GM23248 (cell line): ENCODE data around the gene SRC. TPM values are rescaled to one million over a fixed set of nuclear protein-coding genes. Genes with fewer than 3 reads are reported as not detected.

Source experiments
- DNase-seq: peaks from one replicate; pipeline ENCODE4 v3.0.0-alpha.2; 2015
- H2AFZ ChIP-seq: fragments of 200-600 bp; sonication (generic); 2 replicates; pipeline ENCODE4 v1.6.1; 2016; ENCODE audit warnings: antibody characterized with exemption
- H3F3A ChIP-seq: fragments of 200-600 bp; sonication (generic); 2 replicates; pipeline ENCODE4 v1.6.1; 2016; ENCODE audit warnings: mild to moderate bottlenecking, antibody characterized with exemption, mixed run types; ENCODE audit not compliant: insufficient read depth
- H3K27ac ChIP-seq: fragments of 200-600 bp; sonication (generic); 2 replicates; pipeline ENCODE4 v1.5.1; 2016; ENCODE audit warnings: mild to moderate bottlenecking
- H3K27me3 ChIP-seq: fragments of 200-600 bp; sonication (generic); replicated peaks from 2 replicates; pipeline ENCODE4 v1.6.1; 2016; ENCODE audit warnings: mild to moderate bottlenecking; ENCODE audit not compliant: insufficient read depth
- H3K36me3 ChIP-seq: fragments of 200-600 bp; sonication (generic); 2 replicates; pipeline ENCODE4 v1.6.1; 2016; ENCODE audit warnings: low read depth, mild to moderate bottlenecking
- H3K4me1 ChIP-seq: fragments of 200-600 bp; sonication (generic); 2 replicates; pipeline ENCODE4 v1.6.1; 2016; ENCODE audit warnings: mild to moderate bottlenecking; ENCODE audit not compliant: insufficient read depth
- H3K4me2 ChIP-seq: fragments of 200-600 bp; sonication (generic); one replicate; pipeline ENCODE4 v1.6.1; 2016; ENCODE audit warnings: mild to moderate bottlenecking; ENCODE audit not compliant: unreplicated experiment
- H3K4me3 ChIP-seq: fragments of 200-600 bp; sonication (generic); 2 replicates; pipeline ENCODE4 v1.5.1; 2016; ENCODE audit warnings: mild to moderate bottlenecking
- H3K79me2 ChIP-seq: fragments of 200-600 bp; sonication (generic); 2 replicates; pipeline ENCODE4 v1.6.1; 2016; ENCODE audit warnings: mild to moderate bottlenecking; ENCODE audit not compliant: insufficient read depth
- H3K9ac ChIP-seq: fragments of 200-600 bp; sonication (generic); 2 replicates; pipeline ENCODE4 v1.6.1; 2016; ENCODE audit warnings: mild to moderate bottlenecking
- H3K9me2 ChIP-seq: fragments of 200-600 bp; sonication (generic); 2 replicates; pipeline ENCODE4 v1.6.1; 2016; ENCODE audit warnings: mixed run types, mild to moderate bottlenecking, moderate library complexity; ENCODE audit not compliant: insufficient read depth
- H3K9me3 ChIP-seq: fragments of 200-600 bp; sonication (generic); one replicate; pipeline ENCODE4 v1.6.1; 2017; ENCODE audit warnings: low read depth
- H4K20me1 ChIP-seq: fragments of 200-600 bp; sonication (generic); 2 replicates; pipeline ENCODE4 v1.6.0; 2016; ENCODE audit not compliant: insufficient read depth
- EZH2 ChIP-seq: fragments of 200-600 bp; sonication (generic); IDR thresholded peaks from 2 replicates; pipeline ENCODE4 v1.6.1; 2018; ENCODE audit warnings: antibody characterized with exemption, mild to moderate bottlenecking; ENCODE audit not compliant: insufficient read depth, poor library complexity, severe bottlenecking
- EZH2phosphoT487 ChIP-seq: fragments of 200-600 bp; sonication (generic); IDR thresholded peaks from 2 replicates; pipeline ENCODE4 v1.6.1; 2018; ENCODE audit warnings: antibody characterized with exemption, moderate library complexity, mild to moderate bottlenecking, low read depth; ENCODE audit not compliant: insufficient read depth
- WGBS, 2 experiments: methylation state at CpG; one replicate each; pipeline ENCODE4 v1.1.6; 2015 to 2017; ENCODE audit warnings: low lambda C conversion rate in 2 of 2, low coverage in 1 of 2; ENCODE audit errors: missing lambda C conversion rate in 2 of 2; 5-methylcytosine and 5-hydroxymethylcytosine counted together
- in situ Hi-C: fragments of 300-500 bp; cut with MboI; formaldehyde crosslinking; loops from 2 replicates; pipeline ENCODE4 v1.15.0; 2020
- polyA plus RNA-seq: library from polyadenylated mRNA; unstranded; fragments of >200 nt; fragmentation: Nextera tagmentation; extraction: Ambion mirVana; gene quantifications from 2 replicates; pipeline ENCODE4 v1.2.1, GENCODE V29; 2016
- total RNA-seq: library from RNA; depleted of rRNA; stranded (reverse); fragments of >200 nt; shearing (Covaris generic); gene quantifications from 2 replicates; pipeline ENCODE4 v1.2.3, GENCODE V29; 2014

Gene SRC
- total and polyA plus RNA-seq, 2 experiments from 2014 or later = 17.0 to 28.6 TPM

DNA sequence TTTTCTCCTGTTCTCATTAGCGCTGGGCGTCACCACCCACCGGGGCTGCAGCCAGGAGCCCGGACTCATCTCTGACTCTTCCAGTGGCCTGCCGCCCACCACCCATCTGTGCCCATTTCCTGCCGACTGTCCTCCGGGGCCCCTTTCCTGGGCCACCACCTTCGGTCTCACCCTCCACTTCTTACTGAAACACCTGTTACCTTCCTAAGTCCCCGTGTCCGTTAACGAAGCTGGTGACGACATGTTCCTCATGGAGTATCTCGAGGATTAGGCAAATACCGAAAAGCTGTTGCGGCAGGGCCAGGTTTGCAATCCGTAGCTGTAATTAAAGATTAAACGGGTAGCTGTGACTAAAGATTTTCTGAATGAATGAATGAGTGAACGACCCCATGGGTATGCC, 80.2 kb downstream of the SRC start:
- in situ Hi-C loops = no loop called here
- H3K36me3 ChIP-seq = no peaks in the 10 kb centered on the region
- TF ChIP-seq EZH2phosphoT487 (no peak), EZH2 (no peak)
- 51 to 56% methylated on average over 17 to 18 of the region's 18 CpGs for WGBS, 2 experiments
- peaks cover 61% of the 10 kb centered on the region for H3K27me3 ChIP-seq
- no peak overlapping the region for H3K4me3 ChIP-seq
- H3K79me2 ChIP-seq = no peaks in the 10 kb centered on the region
- no peak for DNase-seq
- H4K20me1 ChIP-seq = no peaks in the 10 kb centered on the region
- H3F3A ChIP-seq = no peaks in the 10 kb centered on the region
- H3K4me2 ChIP-seq = no peak overlapping the region
- no peaks in the 10 kb centered on the region for H3K4me1 ChIP-seq
- no peaks in the 10 kb centered on the region for H3K9me2 ChIP-seq
- H3K9me3 ChIP-seq = no peaks in the 10 kb centered on the region
- H2AFZ ChIP-seq = no peak overlapping the region
- H3K9ac ChIP-seq = no peak overlapping the region
- no peak overlapping the region for H3K27ac ChIP-seq

DNA sequence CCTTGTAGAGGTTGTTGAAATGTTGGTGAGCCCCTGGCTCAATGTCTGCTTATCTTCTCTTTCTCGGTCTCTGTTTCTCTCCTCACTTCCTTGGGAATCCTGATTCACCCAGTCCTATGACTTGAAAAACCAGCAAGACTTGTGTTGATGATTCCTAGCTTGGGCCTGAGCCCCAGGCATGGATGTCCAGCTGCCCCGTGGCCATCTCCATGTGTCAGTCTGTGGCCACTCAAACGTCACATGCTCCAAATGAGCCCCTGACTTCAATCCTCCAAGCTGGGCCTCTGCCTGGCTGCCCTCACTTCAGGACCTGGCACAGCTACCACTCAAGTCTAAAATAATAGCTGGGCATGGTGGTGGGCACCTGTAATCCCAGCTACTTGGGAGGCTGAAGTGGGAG, 81.0 kb downstream of the SRC start:
- 51 to 52% methylated on average over 3 of the region's 3 CpGs for WGBS, 2 experiments
- Histone ChIP-seq H3F3A (no peaks in the 10 kb centered on the region), H3K9me3 (no peaks in the 10 kb centered on the region), H3K79me2 (no peaks in the 10 kb centered on the region), H3K4me2 (no peak overlapping the region), H3K4me3 (no peak overlapping the region), H3K9ac (no peak overlapping the region), H2AFZ (no peak overlapping the region), H4K20me1 (no peaks in the 10 kb centered on the region), H3K36me3 (no peaks in the 10 kb centered on the region), H3K27me3 (peaks cover 53% of the 10 kb centered on the region), H3K27ac (no peak overlapping the region), H3K4me1 (no peaks in the 10 kb centered on the region), H3K9me2 (no peaks in the 10 kb centered on the region)
- TF ChIP-seq EZH2phosphoT487 (no peak), EZH2 (no peak)
- no peak for DNase-seq
- in situ Hi-C loops = no loop called here

DNA sequence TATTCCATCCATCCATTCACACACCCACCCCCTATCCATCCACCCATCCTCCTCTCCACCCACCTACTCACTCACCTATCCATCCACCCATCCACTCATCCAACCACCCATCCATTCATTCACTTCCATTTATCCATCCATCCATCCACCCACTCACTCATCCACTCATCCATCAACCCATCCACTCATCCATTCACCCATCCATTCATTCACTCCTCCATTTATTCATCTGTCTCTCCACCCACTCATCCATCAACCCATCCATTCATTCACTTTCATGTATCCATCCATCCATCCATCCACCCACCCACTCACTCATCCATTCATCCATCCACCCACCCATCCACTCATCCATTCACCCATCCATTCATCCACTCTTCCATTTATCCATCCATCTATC, 84.1 kb downstream of the SRC start:
- H3K79me2 ChIP-seq = no peaks in the 10 kb centered on the region

DNA sequence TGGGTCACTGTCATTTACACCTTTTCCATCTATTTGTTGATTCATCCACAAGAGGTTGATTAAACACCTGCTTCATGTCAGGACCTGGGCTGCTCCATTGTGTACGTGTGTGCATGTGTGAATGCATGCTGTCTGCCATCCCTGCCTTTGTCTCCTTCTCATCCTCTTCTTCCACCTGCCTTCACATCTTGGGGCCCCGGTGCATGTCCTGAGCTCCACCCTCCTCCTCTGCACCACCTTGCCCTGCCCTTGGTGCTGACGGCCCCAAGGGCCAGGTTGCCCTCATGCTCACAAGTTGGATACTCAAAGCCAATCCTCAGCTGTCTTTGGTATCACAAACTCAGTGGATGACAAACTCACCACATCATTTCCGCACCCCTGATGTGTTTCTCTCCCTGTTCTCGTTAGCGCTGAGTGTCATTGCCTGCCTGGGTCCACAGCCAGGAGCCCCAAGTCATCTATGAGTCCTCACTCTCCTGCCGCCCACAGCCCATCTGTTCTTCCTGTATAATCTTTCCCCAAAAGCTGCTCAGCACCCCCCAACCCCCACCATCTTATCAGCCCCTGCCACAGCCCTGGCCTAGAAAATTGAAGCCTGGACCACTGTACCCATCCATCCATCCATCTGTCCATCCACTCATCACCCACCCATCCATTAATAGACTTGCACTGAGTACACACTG, 85.0 kb downstream of the SRC start:
- Histone ChIP-seq H2AFZ (no peak overlapping the region), H3K27ac (no peak overlapping the region), H3K79me2 (no peaks in the 10 kb centered on the region), H3K4me1 (no peaks in the 10 kb centered on the region), H3K4me3 (no peak overlapping the region), H3K4me2 (no peak overlapping the region), H4K20me1 (no peaks in the 10 kb centered on the region), H3K9me2 (no peaks in the 10 kb centered on the region), H3K9ac (no peak overlapping the region), H3K36me3 (no peaks in the 10 kb centered on the region), H3K27me3 (peaks cover 16% of the 10 kb centered on the region), H3F3A (no peaks in the 10 kb centered on the region), H3K9me3 (no peaks in the 10 kb centered on the region)
- DNase-seq = no peak
- in situ Hi-C loops = no loop called here
- no peak for TF ChIP-seq EZH2
- TF ChIP-seq EZH2phosphoT487 = no peak
- whole genome bisulfite sequencing, 2 experiments = 75 to 85% methylated on average over 7 of the region's 7 CpGs

More for the DNA sequence above, 84.1 kb downstream of the SRC start:
- Histone ChIP-seq H3K9ac (no peak overlapping the region), H3K9me3 (no peaks in the 10 kb centered on the region), H3K9me2 (no peaks in the 10 kb centered on the region), H3K36me3 (no peaks in the 10 kb centered on the region), H3K27me3 (peaks cover 25% of the 10 kb centered on the region), H3K4me2 (no peak overlapping the region), H3K27ac (no peak overlapping the region), H3K4me1 (no peaks in the 10 kb centered on the region), H3K4me3 (no peak overlapping the region), H2AFZ (no peak overlapping the region), H3F3A (no peaks in the 10 kb centered on the region), H4K20me1 (no peaks in the 10 kb centered on the region)
- in situ Hi-C loops = no loop called here
- TF ChIP-seq EZH2 (no peak), EZH2phosphoT487 (no peak)
- DNase-seq = no peak

DNA sequence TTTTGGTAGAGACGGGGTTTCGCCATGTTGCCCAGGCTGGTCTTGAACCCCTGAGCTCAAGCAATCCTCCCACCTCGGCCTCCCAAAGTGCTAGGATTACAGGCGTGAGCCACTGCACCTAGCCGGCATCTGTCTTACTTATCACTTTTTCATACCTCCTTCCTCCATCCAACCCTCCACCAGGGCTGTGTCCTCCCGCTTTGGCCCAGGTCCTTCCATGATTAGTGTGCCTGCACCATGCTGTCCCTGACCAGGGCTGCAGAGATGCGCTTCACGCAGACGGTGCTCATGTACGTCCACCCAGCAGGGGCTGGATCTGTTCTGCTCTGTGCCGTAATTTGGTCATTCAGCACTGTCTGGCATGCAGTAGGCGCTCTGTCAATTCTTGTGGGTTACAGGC, 85.8 kb downstream of the SRC start:
- Histone ChIP-seq H3K9me3 (no peaks in the 10 kb centered on the region), H3K27me3 (peaks cover 13% of the 10 kb centered on the region), H3K9ac (no peak overlapping the region), H3K79me2 (no peaks in the 10 kb centered on the region), H3K27ac (no peak overlapping the region), H4K20me1 (no peaks in the 10 kb centered on the region), H3K9me2 (no peaks in the 10 kb centered on the region), H3K4me1 (no peaks in the 10 kb centered on the region), H3F3A (no peaks in the 10 kb centered on the region), H3K4me3 (no peak overlapping the region), H2AFZ (no peak overlapping the region), H3K36me3 (no peaks in the 10 kb centered on the region), H3K4me2 (no peak overlapping the region)
- no peak for DNase-seq
- TF ChIP-seq EZH2 (no peak), EZH2phosphoT487 (no peak)
- in situ Hi-C loops = no loop called here
- 71 to 72% methylated on average over 12 of the region's 12 CpGs for WGBS, 2 experiments
